K562 (cell line): ENCODE results near the gene TTC4. TPM values are rescaled to one million over a fixed set of nuclear protein-coding genes. Genes with fewer than 3 reads are reported as not detected.
A peak's percentile ranks its signal among the peaks of the same experiment; 100 is the strongest.

ENCODE experiments used
- ATAC-seq: fragments of 200-7000 bp; cut with Tn5 transposase; 3 replicates; pipeline ENCODE4 v1.9.1; 2020; ENCODE audit warnings: moderate library complexity
- BruUV-seq: library from RNA; stranded (reverse); fragments of 400-500 nt; replicated peaks from 2 replicates; lab custom pipeline; 2021; lab: Mats Ljungman, UMichigan
- CTCF ChIA-PET: fragments of 300-600 bp; formaldehyde crosslinking; extraction: SDS; loops from one replicate; lab custom pipeline; 2021; ENCODE audit warnings: low intra/inter-chr PET ratio; lab: Yijun Ruan, JAX
- POLR2A ChIA-PET: fragments of 300-600, 350-650 bp; sonication (Branson Sonifier 250); formaldehyde crosslinking; extraction: SDS; loops from one replicate; lab custom pipeline; 2021; ENCODE audit warnings: antibody characterized with exemption, inconsistent platforms; lab: Yijun Ruan, JAX
- DNase-seq, 4 experiments: peaks; one replicate each; pipeline versions ENCODE4 v3.0.0 to v3.0.0-alpha.2; 2011 to 2018; ENCODE audit warnings: low spot score in 3 of 4, mixed read lengths in 3 of 4; ENCODE audit errors: extremely low read depth in 1 of 4
- FAIRE-seq: peaks from 2 replicates; lab custom pipeline; 2011; peaks lifted over from hg19 to GRCh38; lab: Jason Lieb, UNC
- H2AFZ ChIP-seq: 2 replicates; pipeline ENCODE4 v1.6.0; 2011; ENCODE audit warnings: low read depth, low read length, control low read depth, inconsistent platforms
- H3K27ac ChIP-seq: fragments of 200-600 bp; 3 replicates; pipeline ENCODE4 v1.8.0; 2011; ENCODE audit warnings: low read depth, mild to moderate bottlenecking, control low read depth, inconsistent platforms, low read length, moderate library complexity, mixed read lengths; ENCODE audit errors: extremely low read depth
- H3K27me3 ChIP-seq, 2 experiments: fragments of 300-600 bp in 1 of 2; 2 replicates in 1 of 2; 3 replicates in 1 of 2; pipeline versions ENCODE4 v1.6.0 to v1.8.0; 2011; ENCODE audit warnings: inconsistent platforms in 2 of 2, low read length in 2 of 2, mild to moderate bottlenecking in 1 of 2, mixed read lengths in 1 of 2, moderate library complexity in 1 of 2; ENCODE audit not compliant: control insufficient read depth in 2 of 2, insufficient read depth in 2 of 2
- H3K36me3 ChIP-seq: fragments of 300-600 bp; 3 replicates; pipeline ENCODE4 v1.8.0; 2011; ENCODE audit warnings: mild to moderate bottlenecking, low read length, inconsistent platforms; ENCODE audit not compliant: control insufficient read depth, insufficient read depth
- H3K4me1 ChIP-seq, 2 experiments: fragments of 200-600 bp in 1 of 2; replicated peaks in 1 of 2; 2 replicates in 1 of 2; 3 replicates in 1 of 2; pipeline versions ENCODE4 v1.5.1 to v1.8.0; 2011; ENCODE audit warnings: inconsistent platforms in 2 of 2, low read length in 2 of 2, mild to moderate bottlenecking in 1 of 2, mixed read lengths in 1 of 2, moderate library complexity in 1 of 2; ENCODE audit not compliant: control insufficient read depth in 2 of 2, insufficient read depth in 2 of 2
- H3K4me2 ChIP-seq: 2 replicates; pipeline ENCODE4 v1.6.1; 2011; ENCODE audit warnings: low read length, control low read depth, inconsistent platforms, mixed read lengths; ENCODE audit not compliant: insufficient read depth
- H3K4me3 ChIP-seq: fragments of 200-600 bp; sonication (generic), shearing (Covaris generic); 2 replicates; pipeline ENCODE4 v1.5.1; 2016; ENCODE audit warnings: control low read depth, inconsistent platforms
- H3K79me2 ChIP-seq: fragments of 200-600 bp; 3 replicates; pipeline ENCODE4 v1.8.0; 2011; ENCODE audit warnings: low read length, inconsistent platforms; ENCODE audit not compliant: control insufficient read depth, insufficient read depth
- H3K9ac ChIP-seq, 2 experiments: 2 replicates each; pipeline versions ENCODE4 v1.6.0 to v1.6.1; 2011; ENCODE audit warnings: low read depth in 2 of 2, low read length in 2 of 2, control low read depth in 1 of 2, inconsistent platforms in 1 of 2, mild to moderate bottlenecking in 1 of 2, mixed read lengths in 1 of 2; ENCODE audit not compliant: insufficient read depth in 1 of 2
- H3K9me1 ChIP-seq: one replicate; pipeline ENCODE4 v1.6.0; 2011; ENCODE audit warnings: inconsistent platforms, mild to moderate bottlenecking, low read length, moderate library complexity; ENCODE audit not compliant: control insufficient read depth, insufficient read depth
- H3K9me3 ChIP-seq: replicated peaks from 2 replicates; pipeline ENCODE4 v1.5.1; 2011; ENCODE audit warnings: low read depth, low read length, inconsistent platforms; ENCODE audit not compliant: control insufficient read depth, insufficient read depth
- H4K20me1 ChIP-seq: replicated peaks from 2 replicates; pipeline ENCODE4 v1.6.1; 2011; ENCODE audit warnings: low read length, inconsistent platforms, mixed read lengths; ENCODE audit not compliant: control insufficient read depth, insufficient read depth
- CEBPG ChIP-seq, 3 experiments: fragments of 200-800 bp in 1 of 3; sonication (Bioruptor generic) in 1 of 3; sonication (generic) in 1 of 3; formaldehyde crosslinking in 1 of 3; IDR thresholded peaks in 2 of 3; conservative IDR thresholded peaks in 1 of 3; 2 replicates each; pipeline versions ENCODE4 v1.6.1 to v1.8.0; 2016 to 2022; ENCODE audit warnings: missing compliant biosample characterization in 2 of 3, missing genetic modification characterization in 2 of 3, mild to moderate bottlenecking in 1 of 3, missing genetic modification reagents in 1 of 3
- CHD2 ChIP-seq: IDR thresholded peaks from 2 replicates; pipeline ENCODE4 v1.6.1; 2011; ENCODE audit warnings: low read depth, low read length
- DIDO1 ChIP-seq: fragments of 450-650 bp; IDR thresholded peaks from 2 replicates; pipeline ENCODE4 v1.6.1; 2016; ENCODE audit warnings: low read depth, missing biosample characterization, missing genetic modification characterization
- ELF4 ChIP-seq: fragments of 450-650 bp; formaldehyde crosslinking; IDR thresholded peaks from 2 replicates; pipeline ENCODE4 v1.4.0; 2022; ENCODE audit warnings: missing genetic modification characterization
- EP400 ChIP-seq: fragments of 450-650 bp; IDR thresholded peaks from 2 replicates; pipeline ENCODE4 v1.6.1; 2017; ENCODE audit warnings: antibody characterized with exemption, mild to moderate bottlenecking, moderate library complexity
- RBFOX2 ChIP-seq: fragments of 200-400 bp; formaldehyde crosslinking; IDR thresholded peaks from 2 replicates; pipeline ENCODE4 v1.6.1; 2017; ENCODE audit warnings: low read depth, mild to moderate bottlenecking, low read length, moderate library complexity
- SIX5 ChIP-seq, 2 experiments: IDR thresholded peaks; 2 replicates each; pipeline ENCODE4 v1.6.1; 2011; ENCODE audit warnings: low read length in 2 of 2, borderline replicate concordance in 1 of 2, low read depth in 1 of 2, mild to moderate bottlenecking in 1 of 2, moderate library complexity in 1 of 2; ENCODE audit not compliant: insufficient read depth in 1 of 2
- U2AF1 ChIP-seq: fragments of 200-400 bp; formaldehyde crosslinking; optimal IDR thresholded peaks from 2 replicates; pipeline ENCODE3; 2017; ENCODE audit warnings: mild to moderate bottlenecking, low read depth, low read length, moderate library complexity
- ZNF436 ChIP-seq: fragments of 250-450, 450-650 bp; sonication (Bioruptor Pico); formaldehyde crosslinking; IDR thresholded peaks from 2 replicates; pipeline ENCODE4 v1.7.0; 2020; ENCODE audit warnings: mild to moderate bottlenecking
- ZNF507 ChIP-seq: conservative IDR thresholded peaks from 2 replicates; pipeline ENCODE4 v1.6.1; 2017; ENCODE audit warnings: missing genetic modification characterization, missing compliant biosample characterization
- WGBS: fragments of 100-300 bp; shearing (Covaris generic); methylation state at CpG from one replicate; pipeline ENCODE4 v1.1.6; 2016; ENCODE audit warnings: low coverage, mixed read lengths; ENCODE audit not compliant: insufficient coverage; ENCODE audit errors: missing lambda C conversion rate; 5-methylcytosine and 5-hydroxymethylcytosine counted together
- in situ Hi-C: fragments of 300-500 bp; cut with MboI; formaldehyde crosslinking; loops from 4 replicates; pipeline ENCODE4 v1.15.0; 2018; ENCODE audit warnings: inconsistent platforms, mixed read lengths
- intact Hi-C: fragments of 100-400 bp; cut with micrococcal nuclease; formaldehyde crosslinking; loops from 2 replicates; pipeline ENCODE4 v1.14.2; 2022
- polyA plus RNA-seq, 8 experiments: library from polyadenylated mRNA; depleted of rRNA in 4 of 8; stranded (reverse) in 5 of 8; unstranded in 3 of 8; fragments of >200 nt; fragmentation: Nextera tagmentation in 2 of 8; fragmentation: Illumina TruSeq in 1 of 8; extraction: Ambion mirVana in 2 of 8; extraction: Trizol in 1 of 8; gene quantifications; 2 replicates each; pipeline versions ENCODE4 v1.2.1 to v1.2.3, GENCODE V29; 2011 to 2014; ENCODE audit warnings: inconsistent platforms in 1 of 8, missing spikeins in 1 of 8
- total RNA-seq, 7 experiments: library from RNA; depleted of rRNA in 6 of 7; stranded (reverse); fragments of >200 nt in 6 of 7; fragmentation: Illumina TruSeq in 2 of 7; extraction: Trizol in 2 of 7; gene quantifications; 2 replicates each; pipeline versions ENCODE4 v1.2.1 to v1.2.3, GENCODE V29; 2011 to 2021; ENCODE audit warnings: low replicate concordance in 1 of 7
- TF ChIP-seq, protein P1 (sequence below): fragments of 250-450 bp; sonication (Bioruptor Pico); IDR thresholded peaks from 2 replicates; pipeline ENCODE4 v1.4.0; 2020

Gene TTC4
- total and polyA plus RNA-seq, 9 of the 15 experiments (the other 6 are each of a cell fraction or from before 2014, with no cell fraction given), result 36.3 to 111 (median 54.1) TPM

DNA sequence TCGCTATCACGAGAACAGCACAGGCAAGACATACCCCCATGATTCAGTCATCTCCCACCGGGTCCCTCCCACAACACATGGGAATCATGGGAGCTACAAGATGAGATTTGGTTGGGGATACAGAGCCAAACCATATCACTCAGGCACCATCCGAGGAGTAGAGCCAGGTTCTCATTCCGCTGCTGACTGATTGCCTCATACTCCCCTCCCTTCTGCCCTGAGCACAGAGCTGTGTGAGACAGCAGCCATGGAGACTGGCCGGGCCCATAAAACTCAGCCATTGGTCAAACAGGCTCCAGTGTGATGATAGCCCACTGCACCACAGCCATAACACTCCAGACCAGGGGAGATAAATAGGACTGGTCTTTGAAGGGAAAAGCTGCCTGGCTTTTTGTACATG lies 22.6 kb downstream of the TTC4 start:
- Histone ChIP-seq H3K27ac (no peak overlapping the region), H3K36me3 (peaks cover 86% of the 10 kb centered on the region), H3K79me2 (no peaks in the 10 kb centered on the region), H3K9me3 (no peaks in the 10 kb centered on the region), H3K4me1 (no peaks in the 10 kb centered on the region), H3K4me3 (no peak overlapping the region), H3K27me3 (no peaks in the 10 kb centered on the region), H2AFZ (no peak overlapping the region), H3K9me1 (no peaks in the 10 kb centered on the region), H3K4me2 (0 out of 2 replicates have a peak overlapping the region, but pooled peaks have one; percentile 4), H4K20me1 (0 out of 2 replicates have a peak, but pooled peaks cover 4% of the 10 kb centered on the region), H3K9ac (no peak overlapping the region)
- FAIRE-seq, result no peak
- intact Hi-C loops, result no loop called here
- CTCF ChIA-PET, result no interaction called here
- no peak for TF ChIP-seq RBFOX2
- peak; percentile 69 for TF ChIP-seq CHD2
- TF ChIP-seq CEBPG (CRISPR knock-in tag; IDR thresholded peaks at IDR 0.05), result peak; percentile 25; the same call in 1 of the 2 replicates
- TF ChIP-seq CEBPG (tag; conservative IDR thresholded peaks at IDR 0.05 in 1 of 2, IDR thresholded peaks at IDR 0.05 in 1 of 2), result no peak
- no TSS peak for BruUV-seq
- DNase-seq, result no peak
- 67% methylated on average over 6 of the region's 6 CpGs for WGBS
- in situ Hi-C loops, result no loop called here
- POLR2A ChIA-PET, result no interaction called here
- peak; percentile 56 for ATAC-seq

DNA sequence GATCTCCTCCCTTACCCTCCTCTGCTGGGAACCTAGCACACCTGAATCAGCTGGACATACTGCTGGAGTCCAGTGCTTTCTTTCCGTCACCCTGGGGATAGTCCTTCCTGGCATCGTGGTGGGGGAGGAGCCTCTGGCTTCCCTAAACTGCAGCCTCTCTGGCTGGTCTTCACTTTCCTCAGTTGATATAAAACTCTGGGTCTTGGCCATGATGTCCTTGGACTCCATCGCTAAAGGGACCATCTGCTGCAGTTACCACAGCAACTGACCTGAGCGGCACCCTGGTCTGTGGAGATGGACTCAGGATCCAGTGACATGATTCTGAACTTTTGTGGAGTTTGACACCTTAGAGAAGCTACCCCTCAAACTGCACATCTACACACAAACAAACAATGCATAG lies 25.9 kb downstream of the TTC4 start:
- CTCF ChIA-PET, result no interaction called here
- WGBS, result 56% methylated on average over 4 of the region's 4 CpGs
- intact Hi-C loops, result no loop called here
- TF ChIP-seq ZNF507 (tag) (no peak), ELF4 (no peak), U2AF1 (no peak), EP400 (no peak), ZNF436 (CRISPR knock-in tag) (no peak), DIDO1 (tag) (no peak), SIX5 (IDR thresholded peaks at IDR 0.05; ENCODE audit: borderline replicate concordance in 1 of 2, insufficient read depth in 1 of 2, low read depth in 1 of 2, low read length in 2 of 2) (no peak)
- TF ChIP-seq, protein P1, sequence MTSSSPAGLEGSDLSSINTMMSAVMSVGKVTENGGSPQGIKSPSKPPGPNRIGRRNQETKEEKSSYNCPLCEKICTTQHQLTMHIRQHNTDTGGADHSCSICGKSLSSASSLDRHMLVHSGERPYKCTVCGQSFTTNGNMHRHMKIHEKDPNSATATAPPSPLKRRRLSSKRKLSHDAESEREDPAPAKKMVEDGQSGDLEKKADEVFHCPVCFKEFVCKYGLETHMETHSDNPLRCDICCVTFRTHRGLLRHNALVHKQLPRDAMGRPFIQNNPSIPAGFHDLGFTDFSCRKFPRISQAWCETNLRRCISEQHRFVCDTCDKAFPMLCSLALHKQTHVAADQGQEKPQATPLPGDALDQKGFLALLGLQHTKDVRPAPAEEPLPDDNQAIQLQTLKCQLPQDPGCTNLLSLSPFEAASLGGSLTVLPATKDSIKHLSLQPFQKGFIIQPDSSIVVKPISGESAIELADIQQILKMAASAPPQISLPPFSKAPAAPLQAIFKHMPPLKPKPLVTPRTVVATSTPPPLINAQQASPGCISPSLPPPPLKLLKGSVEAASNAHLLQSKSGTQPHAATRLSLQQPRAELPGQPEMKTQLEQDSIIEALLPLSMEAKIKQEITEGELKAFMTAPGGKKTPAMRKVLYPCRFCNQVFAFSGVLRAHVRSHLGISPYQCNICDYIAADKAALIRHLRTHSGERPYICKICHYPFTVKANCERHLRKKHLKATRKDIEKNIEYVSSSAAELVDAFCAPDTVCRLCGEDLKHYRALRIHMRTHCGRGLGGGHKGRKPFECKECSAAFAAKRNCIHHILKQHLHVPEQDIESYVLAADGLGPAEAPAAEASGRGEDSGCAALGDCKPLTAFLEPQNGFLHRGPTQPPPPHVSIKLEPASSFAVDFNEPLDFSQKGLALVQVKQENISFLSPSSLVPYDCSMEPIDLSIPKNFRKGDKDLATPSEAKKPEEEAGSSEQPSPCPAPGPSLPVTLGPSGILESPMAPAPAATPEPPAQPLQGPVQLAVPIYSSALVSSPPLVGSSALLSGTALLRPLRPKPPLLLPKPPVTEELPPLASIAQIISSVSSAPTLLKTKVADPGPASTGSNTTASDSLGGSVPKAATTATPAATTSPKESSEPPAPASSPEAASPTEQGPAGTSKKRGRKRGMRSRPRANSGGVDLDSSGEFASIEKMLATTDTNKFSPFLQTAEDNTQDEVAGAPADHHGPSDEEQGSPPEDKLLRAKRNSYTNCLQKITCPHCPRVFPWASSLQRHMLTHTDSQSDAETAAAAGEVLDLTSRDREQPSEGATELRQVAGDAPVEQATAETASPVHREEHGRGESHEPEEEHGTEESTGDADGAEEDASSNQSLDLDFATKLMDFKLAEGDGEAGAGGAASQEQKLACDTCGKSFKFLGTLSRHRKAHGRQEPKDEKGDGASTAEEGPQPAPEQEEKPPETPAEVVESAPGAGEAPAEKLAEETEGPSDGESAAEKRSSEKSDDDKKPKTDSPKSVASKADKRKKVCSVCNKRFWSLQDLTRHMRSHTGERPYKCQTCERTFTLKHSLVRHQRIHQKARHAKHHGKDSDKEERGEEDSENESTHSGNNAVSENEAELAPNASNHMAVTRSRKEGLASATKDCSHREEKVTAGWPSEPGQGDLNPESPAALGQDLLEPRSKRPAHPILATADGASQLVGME (CRISPR knock-in tag), result no peak

More for the DNA sequence above, 25.9 kb downstream of the TTC4 start:
- no peaks in the 10 kb centered on the region for H3K79me2 ChIP-seq
- no peaks in the 10 kb centered on the region for H3K9me3 ChIP-seq
- H3K4me1 ChIP-seq, result no peaks in the 10 kb centered on the region
- ATAC-seq, result no peak
- no peaks in the 10 kb centered on the region for H3K9me1 ChIP-seq
- in situ Hi-C loops, result no loop called here
- peaks cover 11% of the 10 kb centered on the region; the same call in 1 of the 2 replicates for H4K20me1 ChIP-seq
- H3K27ac ChIP-seq, result no peak overlapping the region
- BruUV-seq, result no TSS peak
- no peaks in the 10 kb centered on the region for H3K27me3 ChIP-seq
- H3K4me3 ChIP-seq, result no peak overlapping the region
- no peak overlapping the region for H2AFZ ChIP-seq
- POLR2A ChIA-PET, result no interaction called here
- FAIRE-seq, result no peak
- H3K9ac ChIP-seq, result no peak overlapping the region
- DNase-seq, result no peak
- no peak overlapping the region for H3K4me2 ChIP-seq
- H3K36me3 ChIP-seq, result peaks cover 64% of the 10 kb centered on the region
